ENCODE results near the gene FGFBP2.

Gene FGFBP2

DNA sequence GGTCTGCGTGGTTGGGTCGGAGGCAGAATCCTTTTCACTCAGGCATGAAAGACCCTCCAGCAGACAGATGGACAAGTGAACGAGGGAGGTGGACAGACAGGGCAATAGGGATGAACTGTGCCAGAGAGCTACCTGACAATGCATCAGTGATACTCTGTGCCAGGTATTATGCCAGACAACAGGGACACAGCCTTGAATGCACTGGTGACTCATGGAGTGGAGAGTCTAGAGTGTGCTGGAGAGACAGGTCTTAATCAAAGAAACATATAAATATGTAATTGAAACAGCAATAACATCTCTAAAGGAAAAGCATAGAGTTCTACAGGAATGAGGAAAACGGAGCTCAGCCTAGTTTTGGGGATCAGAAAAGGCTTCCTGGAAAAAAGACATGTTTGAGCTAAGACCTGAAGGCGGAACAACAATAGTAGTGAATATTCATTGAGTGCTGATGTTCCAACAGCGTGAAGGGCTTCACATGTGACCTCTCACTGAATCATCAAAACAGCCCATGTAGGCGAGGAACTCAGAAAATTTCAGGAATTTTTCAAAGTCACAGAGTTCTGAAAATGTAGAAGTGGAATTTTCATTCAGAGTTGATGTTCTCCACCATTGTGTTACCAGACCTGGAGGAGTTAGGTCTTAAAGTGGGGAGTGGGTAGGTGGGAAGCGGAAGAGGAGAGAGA lies 20.0 kb upstream of the FGFBP2 start:
- Histone ChIP-seq H3K27ac (no peak overlapping the region), H3K4me1 (ENCODE audit: low read depth, poor library complexity, severe bottlenecking) (no peaks in the 10 kb centered on the region), H4K20me1 (ENCODE audit: insufficient read depth) (no peaks in the 10 kb centered on the region), H3K36me3 (ENCODE audit: insufficient read depth) (no peaks in the 10 kb centered on the region), H3K9ac (no peak overlapping the region), H3K27me3 (ENCODE audit: insufficient read depth, low read depth) (no peaks in the 10 kb centered on the region), H3K4me2 (no peak overlapping the region), H3K4me3 (IDR thresholded peaks at IDR 0.05; ENCODE audit: insufficient read depth, low read depth, low read length) (no peak overlapping the region), H3K79me2 (ENCODE audit: insufficient read depth, low read depth) (no peaks in the 10 kb centered on the region), H2AFZ (ENCODE audit: low read depth) (no peak overlapping the region)
- TF ChIP-seq, protein P1, sequence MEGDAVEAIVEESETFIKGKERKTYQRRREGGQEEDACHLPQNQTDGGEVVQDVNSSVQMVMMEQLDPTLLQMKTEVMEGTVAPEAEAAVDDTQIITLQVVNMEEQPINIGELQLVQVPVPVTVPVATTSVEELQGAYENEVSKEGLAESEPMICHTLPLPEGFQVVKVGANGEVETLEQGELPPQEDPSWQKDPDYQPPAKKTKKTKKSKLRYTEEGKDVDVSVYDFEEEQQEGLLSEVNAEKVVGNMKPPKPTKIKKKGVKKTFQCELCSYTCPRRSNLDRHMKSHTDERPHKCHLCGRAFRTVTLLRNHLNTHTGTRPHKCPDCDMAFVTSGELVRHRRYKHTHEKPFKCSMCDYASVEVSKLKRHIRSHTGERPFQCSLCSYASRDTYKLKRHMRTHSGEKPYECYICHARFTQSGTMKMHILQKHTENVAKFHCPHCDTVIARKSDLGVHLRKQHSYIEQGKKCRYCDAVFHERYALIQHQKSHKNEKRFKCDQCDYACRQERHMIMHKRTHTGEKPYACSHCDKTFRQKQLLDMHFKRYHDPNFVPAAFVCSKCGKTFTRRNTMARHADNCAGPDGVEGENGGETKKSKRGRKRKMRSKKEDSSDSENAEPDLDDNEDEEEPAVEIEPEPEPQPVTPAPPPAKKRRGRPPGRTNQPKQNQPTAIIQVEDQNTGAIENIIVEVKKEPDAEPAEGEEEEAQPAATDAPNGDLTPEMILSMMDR (conservative IDR thresholded peaks at IDR 0.05; ENCODE audit: low read depth, low read length): no peak

DNA sequence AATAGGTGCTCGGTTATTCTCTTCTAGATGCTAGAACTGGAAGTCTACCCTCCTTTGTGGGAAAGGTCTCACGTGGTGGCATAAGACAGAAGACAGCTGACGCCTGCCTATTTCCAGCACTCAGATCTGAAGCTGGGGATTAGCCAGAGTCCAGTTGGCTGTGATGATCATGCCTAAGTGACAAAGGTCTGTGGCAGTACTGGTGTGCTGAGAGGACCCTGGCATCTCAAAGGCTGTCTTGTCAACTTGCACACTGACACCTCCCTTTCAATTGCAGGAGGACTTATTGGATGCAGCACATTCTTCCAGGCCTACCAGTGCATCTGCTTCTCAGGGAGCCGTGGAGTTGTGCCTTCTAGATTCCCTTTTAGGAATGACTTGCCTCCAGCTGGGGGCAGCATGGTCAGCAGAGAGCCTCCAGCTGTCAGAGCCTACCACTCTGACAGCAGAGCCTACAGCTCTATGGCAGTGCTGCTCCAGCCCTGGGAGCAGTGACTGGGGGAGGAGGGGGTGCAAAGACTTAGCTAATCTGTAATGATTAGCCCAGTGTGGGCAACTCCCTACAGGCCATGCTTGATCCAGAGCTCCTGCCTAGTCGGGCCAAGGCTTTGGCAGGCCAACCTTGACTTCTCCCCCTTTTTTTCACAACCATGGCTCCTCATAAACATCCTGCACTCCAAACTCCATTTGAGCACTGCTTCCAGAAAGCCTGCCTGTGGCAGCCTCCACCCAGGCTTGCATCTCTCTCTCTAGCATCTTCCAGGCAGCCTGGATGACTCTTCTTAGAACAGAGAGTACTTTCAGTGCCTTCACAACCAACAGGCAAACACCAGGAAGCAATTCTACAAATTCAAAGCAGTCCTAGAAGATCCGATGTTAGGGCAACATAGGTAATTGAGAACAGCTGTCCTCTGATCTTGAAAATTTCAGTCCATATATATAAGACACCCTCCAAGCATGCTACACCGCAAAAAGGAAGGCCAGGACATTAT lies 13.8 kb upstream of the FGFBP2 start:
- no peaks in the 10 kb centered on the region for H3K4me1 ChIP-seq (ENCODE audit: low read depth, poor library complexity, severe bottlenecking)
- H2AFZ ChIP-seq (ENCODE audit: low read depth): no peak overlapping the region
- no peak overlapping the region for H3K27ac ChIP-seq
- H3K4me2 ChIP-seq: no peak overlapping the region
- TF ChIP-seq, protein P1 (conservative IDR thresholded peaks at IDR 0.05; ENCODE audit: low read depth, low read length): no peak
- no peaks in the 10 kb centered on the region for H3K27me3 ChIP-seq (ENCODE audit: insufficient read depth, low read depth)
- H3K9ac ChIP-seq: no peak overlapping the region
- H3K4me3 ChIP-seq (IDR thresholded peaks at IDR 0.05; ENCODE audit: insufficient read depth, low read depth, low read length): no peak overlapping the region
- no peaks in the 10 kb centered on the region for H4K20me1 ChIP-seq (ENCODE audit: insufficient read depth)
- no peaks in the 10 kb centered on the region for H3K36me3 ChIP-seq (ENCODE audit: insufficient read depth)
- no peaks in the 10 kb centered on the region for H3K79me2 ChIP-seq (ENCODE audit: insufficient read depth, low read depth)

DNA sequence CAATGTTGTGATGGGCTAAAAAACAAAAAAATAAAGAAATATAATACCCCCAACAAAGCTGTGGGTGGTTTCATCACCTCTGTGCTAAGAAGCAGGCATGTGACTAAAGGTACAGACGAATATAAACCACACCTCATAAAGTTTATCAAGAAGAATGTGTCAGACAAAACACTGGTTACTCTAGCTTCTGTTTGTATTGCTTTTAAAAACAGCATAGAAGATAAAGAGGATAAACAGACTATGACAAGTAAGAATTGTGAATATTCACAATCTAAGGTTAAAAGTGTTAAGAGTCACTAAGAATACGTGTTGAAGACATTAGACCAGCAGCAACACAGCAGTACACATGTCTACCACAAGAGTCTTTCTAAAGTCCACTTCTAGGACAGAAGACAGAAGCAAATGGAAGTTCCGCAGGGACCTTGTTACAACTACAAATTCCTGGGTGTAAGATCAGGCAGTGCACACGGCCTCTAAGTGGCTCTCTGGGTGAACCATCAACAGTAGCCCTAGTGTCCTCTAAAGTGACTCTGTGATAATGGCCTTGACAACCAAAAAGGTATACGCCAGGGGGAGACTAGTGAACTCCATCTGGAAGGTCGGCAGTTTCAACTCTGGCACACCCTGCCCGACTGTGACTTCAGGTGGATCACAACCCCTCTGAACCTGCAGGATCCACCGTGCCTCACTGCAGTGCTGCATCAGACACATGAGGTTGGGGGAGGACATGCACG lies 8.3 kb upstream of the FGFBP2 start:
- Histone ChIP-seq H3K4me3 (IDR thresholded peaks at IDR 0.05; ENCODE audit: insufficient read depth, low read depth, low read length) (no peak overlapping the region), H3K27ac (no peak overlapping the region), H3K36me3 (ENCODE audit: insufficient read depth) (no peaks in the 10 kb centered on the region), H3K4me1 (ENCODE audit: low read depth, poor library complexity, severe bottlenecking) (no peaks in the 10 kb centered on the region), H3K4me2 (no peak overlapping the region), H4K20me1 (ENCODE audit: insufficient read depth) (no peaks in the 10 kb centered on the region), H3K27me3 (ENCODE audit: insufficient read depth, low read depth) (no peaks in the 10 kb centered on the region), H3K79me2 (ENCODE audit: insufficient read depth, low read depth) (no peaks in the 10 kb centered on the region), H2AFZ (ENCODE audit: low read depth) (no peak overlapping the region), H3K9ac (no peak overlapping the region)
- TF ChIP-seq, protein P1 (conservative IDR thresholded peaks at IDR 0.05; ENCODE audit: low read depth, low read length): no peak

DNA sequence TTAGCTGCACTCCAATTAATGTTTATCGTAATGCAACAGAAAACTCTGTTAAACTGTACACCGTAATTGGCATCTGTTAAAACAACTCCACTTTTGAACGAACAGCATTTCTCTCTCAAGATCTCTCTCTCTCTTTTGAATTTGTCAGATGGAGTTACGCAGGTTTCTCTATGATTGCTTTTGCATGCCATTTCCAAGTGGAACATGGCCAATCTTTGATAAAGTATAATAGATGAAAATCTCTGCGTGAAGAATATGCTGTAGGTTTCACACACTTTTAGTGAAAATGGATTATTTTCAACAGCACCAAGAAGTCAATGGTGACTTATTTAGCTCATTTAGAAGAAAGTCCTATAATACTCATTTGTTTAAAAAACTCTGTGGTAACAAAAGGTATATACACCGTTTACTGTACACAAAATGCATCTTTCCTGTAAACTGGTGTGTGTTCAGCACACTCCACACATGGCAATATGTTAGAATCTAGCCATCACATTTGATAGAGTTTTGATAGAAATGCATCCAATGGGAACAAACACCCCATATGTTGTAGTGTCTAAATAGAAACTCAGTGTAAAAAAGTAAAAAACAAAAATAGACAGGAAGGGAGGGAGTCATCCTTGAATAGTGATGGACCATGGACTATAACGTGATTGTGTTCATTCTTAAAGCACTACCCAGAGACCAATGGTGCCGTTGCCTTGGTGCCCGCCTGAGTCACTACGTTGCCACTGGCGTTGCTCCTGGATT lies 5.8 kb upstream of the FGFBP2 start:
- Histone ChIP-seq H3K27me3 (ENCODE audit: insufficient read depth, low read depth) (no peaks in the 10 kb centered on the region), H3K9ac (no peak overlapping the region), H3K36me3 (ENCODE audit: insufficient read depth) (no peaks in the 10 kb centered on the region), H3K4me1 (ENCODE audit: low read depth, poor library complexity, severe bottlenecking) (no peaks in the 10 kb centered on the region), H3K4me2 (no peak overlapping the region), H2AFZ (ENCODE audit: low read depth) (no peak overlapping the region), H4K20me1 (ENCODE audit: insufficient read depth) (no peaks in the 10 kb centered on the region), H3K79me2 (ENCODE audit: insufficient read depth, low read depth) (no peaks in the 10 kb centered on the region), H3K4me3 (IDR thresholded peaks at IDR 0.05; ENCODE audit: insufficient read depth, low read depth, low read length) (no peak overlapping the region), H3K27ac (no peak overlapping the region)
- TF ChIP-seq, protein P1 (conservative IDR thresholded peaks at IDR 0.05; ENCODE audit: low read depth, low read length): no peak
